Measurements from ENCODE around the gene VCP.

Gene VCP

DNA sequence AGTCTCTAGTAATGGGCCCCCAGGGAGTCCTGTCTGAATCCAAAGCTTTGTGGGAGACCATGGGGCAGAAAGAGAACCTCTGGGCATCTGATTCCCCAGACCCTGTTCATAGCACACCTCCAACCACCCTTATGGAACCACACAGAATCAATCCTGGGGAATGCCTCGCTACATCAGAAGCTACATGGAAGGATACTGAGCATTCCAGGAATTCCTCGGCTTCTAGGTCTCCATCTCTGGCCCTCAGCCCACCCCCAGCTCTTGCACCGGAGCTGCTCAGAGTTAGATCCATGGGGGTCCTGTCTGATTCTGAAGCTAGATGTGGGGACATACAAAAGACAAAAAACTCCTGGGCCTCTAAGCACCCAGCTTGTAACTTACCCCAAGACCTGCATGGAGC lies 28.4 kb downstream of the VCP start:
- H3K4me3 ChIP-seq (ENCODE audit: low read depth, low read length), result no peak overlapping the region
- no peak for TF ChIP-seq CTCF (IDR thresholded peaks at IDR 0.05; ENCODE audit: low read depth, low read length)

- no peak for TF ChIP-seq CTCF (IDR thresholded peaks at IDR 0.05; ENCODE audit: low read depth, low read length)
- H3K4me3 ChIP-seq (ENCODE audit: low read depth, low read length), result no peak overlapping the region
These were observed 29.4 kb downstream of the VCP start for GRCh38 chr9:35042891-35043545.

GRCh38 chr9:35042081-35042604 lies 30.3 kb downstream of the VCP start:
- TF ChIP-seq CTCF (IDR thresholded peaks at IDR 0.05; ENCODE audit: low read depth, low read length), result no peak
- no peak overlapping the region for H3K4me3 ChIP-seq (ENCODE audit: low read depth, low read length)

- no peak overlapping the region for H3K4me3 ChIP-seq (ENCODE audit: low read depth, low read length)
- TF ChIP-seq CTCF (IDR thresholded peaks at IDR 0.05; ENCODE audit: low read depth, low read length), result no peak
These were observed 36.3 kb downstream of the VCP start for GRCh38 chr9:35035851-35036701.

DNA sequence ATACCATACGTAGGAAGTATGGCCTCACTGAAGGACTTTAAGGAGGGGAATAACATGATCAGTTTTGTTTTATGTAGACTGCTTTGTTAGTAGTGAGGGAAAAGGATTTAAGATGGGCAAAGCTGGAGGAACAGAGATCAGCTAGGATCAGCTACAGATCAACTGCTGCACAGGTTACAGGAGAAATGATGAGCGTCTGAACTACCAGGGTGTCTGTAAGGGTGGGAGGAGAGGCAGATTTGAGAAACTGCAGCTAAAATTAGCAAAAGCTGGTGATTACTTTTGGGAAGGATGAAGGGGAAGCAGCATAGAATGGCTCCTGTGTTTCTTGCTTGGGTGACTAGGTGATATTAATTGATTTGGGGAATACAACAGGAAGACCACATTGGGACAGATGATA lies 39.3 kb downstream of the VCP start:
- no peak for TF ChIP-seq CTCF (IDR thresholded peaks at IDR 0.05; ENCODE audit: low read depth, low read length)
- no peak overlapping the region for H3K4me3 ChIP-seq (ENCODE audit: low read depth, low read length)

- TF ChIP-seq CTCF (IDR thresholded peaks at IDR 0.05; ENCODE audit: low read depth, low read length), result no peak
- H3K4me3 ChIP-seq (ENCODE audit: low read depth, low read length), result no peak overlapping the region
These were observed 42.6 kb downstream of the VCP start for GRCh38 chr9:35029852-35030251.

DNA sequence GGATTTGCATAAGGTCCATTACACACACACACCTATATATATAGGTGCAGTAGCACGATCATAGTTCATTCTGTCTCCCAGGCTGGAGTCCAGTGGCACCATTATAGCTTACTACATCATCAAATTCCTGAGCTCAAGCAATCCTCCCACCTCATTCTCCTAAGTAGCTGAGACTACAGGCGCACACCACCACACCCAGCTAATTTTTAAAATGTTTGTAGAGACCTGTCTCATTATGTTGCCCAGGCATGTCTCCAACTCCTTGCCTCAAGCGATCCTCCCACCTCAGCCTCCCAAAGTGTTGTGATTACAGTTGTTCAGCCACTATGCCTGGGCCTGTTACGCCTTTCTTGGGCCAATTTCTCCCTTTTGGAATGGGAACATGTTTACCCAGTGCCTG lies 43.2 kb downstream of the VCP start:
- no peak for TF ChIP-seq CTCF (IDR thresholded peaks at IDR 0.05; ENCODE audit: low read depth, low read length)
- no peak overlapping the region for H3K4me3 ChIP-seq (ENCODE audit: low read depth, low read length)

Measured in WI38 (cell line).